GM19397 (cell line): ENCODE results near the gene GNAQ.

Experiments
- ATAC-seq: cut with Tn5 transposase; IDR thresholded peaks from one replicate; pipeline ENCODE4 v1.9.1; 2021; ENCODE audit warnings: mild to moderate bottlenecking, moderate library complexity; ENCODE audit not compliant: unreplicated experiment

The GNAQ gene

GRCh38 chr9:77910194-77910621 lies 121.4 kb downstream of the GNAQ start:
- ATAC-seq, result no peak

- ATAC-seq, result no peak
Measured at GRCh38 chr9:77909306-77909705, 122.3 kb downstream of the GNAQ start.

GRCh38 chr9:77908293-77908692 lies 123.3 kb downstream of the GNAQ start:
- ATAC-seq, result no peak

- no peak for ATAC-seq
Measured at GRCh38 chr9:77907585-77907984, 124.0 kb downstream of the GNAQ start.

- no peak for ATAC-seq
Measured at GRCh38 chr9:77906991-77907390, 124.6 kb downstream of the GNAQ start.

- ATAC-seq, result no peak
Measured at GRCh38 chr9:77903666-77904285, 127.8 kb downstream of the GNAQ start.

- ATAC-seq, result no peak
Measured at GRCh38 chr9:77901771-77902170, 129.8 kb downstream of the GNAQ start.

- no peak for ATAC-seq
Measured at GRCh38 chr9:77901018-77901417, 130.6 kb downstream of the GNAQ start.

- no peak for ATAC-seq
Measured at GRCh38 chr9:77899679-77900354, 131.8 kb downstream of the GNAQ start.

- no peak for ATAC-seq
Measured at GRCh38 chr9:77898864-77899263, 132.7 kb downstream of the GNAQ start.

GRCh38 chr9:77896938-77897667 lies 134.5 kb downstream of the GNAQ start:
- ATAC-seq, result no peak

- no peak for ATAC-seq
Measured at GRCh38 chr9:77896269-77896937, 135.2 kb downstream of the GNAQ start.

- no peak for ATAC-seq
Measured at GRCh38 chr9:77893706-77894105, 137.9 kb downstream of the GNAQ start.

GRCh38 chr9:77892955-77893514 lies 138.6 kb downstream of the GNAQ start:
- ATAC-seq, result no peak

GRCh38 chr9:77892171-77892570 lies 139.4 kb downstream of the GNAQ start:
- ATAC-seq, result no peak

- no peak for ATAC-seq
Measured at GRCh38 chr9:77891128-77891800, 140.3 kb downstream of the GNAQ start.

GRCh38 chr9:77887662-77888061 lies 143.9 kb downstream of the GNAQ start:
- ATAC-seq, result no peak

- no peak for ATAC-seq
Measured at GRCh38 chr9:77885104-77885672, 146.4 kb downstream of the GNAQ start.

GRCh38 chr9:77883846-77884771 lies 147.5 kb downstream of the GNAQ start:
- no peak for ATAC-seq
